ENCODE results near the gene ICAM5. TPM values are rescaled to one million over a fixed set of nuclear protein-coding genes. Genes with fewer than 3 reads are reported as not detected.

The ICAM5 gene
- total and polyA plus RNA-seq, 9 of the 15 experiments (the other 6 are each of a cell fraction or from before 2014, with no cell fraction given): 0.10 to 114 (median 13.7) TPM

DNA sequence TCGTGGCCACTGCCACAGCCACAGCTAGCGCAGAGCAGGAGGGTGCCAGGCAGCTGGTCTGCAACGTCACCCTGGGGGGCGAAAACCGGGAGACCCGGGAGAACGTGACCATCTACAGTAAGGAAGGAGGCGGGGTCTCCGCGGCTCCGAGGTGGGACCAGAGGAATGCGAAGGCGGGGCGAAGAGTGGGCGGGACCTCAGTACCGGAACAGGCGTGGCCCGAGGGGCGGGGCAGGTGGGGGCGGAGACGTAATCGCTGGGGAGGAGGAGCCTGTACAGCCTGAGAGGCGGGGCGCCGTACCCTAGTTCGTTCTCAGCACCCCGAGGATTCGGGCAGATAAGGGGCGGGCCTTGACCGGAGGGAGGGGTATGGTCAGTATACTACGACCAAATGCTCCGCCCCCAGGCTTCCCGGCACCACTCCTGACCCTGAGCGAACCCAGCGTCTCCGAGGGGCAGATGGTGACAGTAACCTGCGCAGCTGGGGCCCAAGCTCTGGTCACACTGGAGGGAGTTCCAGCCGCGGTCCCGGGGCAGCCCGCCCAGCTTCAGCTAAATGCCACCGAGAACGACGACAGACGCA, 2.5 kb downstream of the ICAM5 start (continued):
- TF ChIP-seq, protein P1, sequence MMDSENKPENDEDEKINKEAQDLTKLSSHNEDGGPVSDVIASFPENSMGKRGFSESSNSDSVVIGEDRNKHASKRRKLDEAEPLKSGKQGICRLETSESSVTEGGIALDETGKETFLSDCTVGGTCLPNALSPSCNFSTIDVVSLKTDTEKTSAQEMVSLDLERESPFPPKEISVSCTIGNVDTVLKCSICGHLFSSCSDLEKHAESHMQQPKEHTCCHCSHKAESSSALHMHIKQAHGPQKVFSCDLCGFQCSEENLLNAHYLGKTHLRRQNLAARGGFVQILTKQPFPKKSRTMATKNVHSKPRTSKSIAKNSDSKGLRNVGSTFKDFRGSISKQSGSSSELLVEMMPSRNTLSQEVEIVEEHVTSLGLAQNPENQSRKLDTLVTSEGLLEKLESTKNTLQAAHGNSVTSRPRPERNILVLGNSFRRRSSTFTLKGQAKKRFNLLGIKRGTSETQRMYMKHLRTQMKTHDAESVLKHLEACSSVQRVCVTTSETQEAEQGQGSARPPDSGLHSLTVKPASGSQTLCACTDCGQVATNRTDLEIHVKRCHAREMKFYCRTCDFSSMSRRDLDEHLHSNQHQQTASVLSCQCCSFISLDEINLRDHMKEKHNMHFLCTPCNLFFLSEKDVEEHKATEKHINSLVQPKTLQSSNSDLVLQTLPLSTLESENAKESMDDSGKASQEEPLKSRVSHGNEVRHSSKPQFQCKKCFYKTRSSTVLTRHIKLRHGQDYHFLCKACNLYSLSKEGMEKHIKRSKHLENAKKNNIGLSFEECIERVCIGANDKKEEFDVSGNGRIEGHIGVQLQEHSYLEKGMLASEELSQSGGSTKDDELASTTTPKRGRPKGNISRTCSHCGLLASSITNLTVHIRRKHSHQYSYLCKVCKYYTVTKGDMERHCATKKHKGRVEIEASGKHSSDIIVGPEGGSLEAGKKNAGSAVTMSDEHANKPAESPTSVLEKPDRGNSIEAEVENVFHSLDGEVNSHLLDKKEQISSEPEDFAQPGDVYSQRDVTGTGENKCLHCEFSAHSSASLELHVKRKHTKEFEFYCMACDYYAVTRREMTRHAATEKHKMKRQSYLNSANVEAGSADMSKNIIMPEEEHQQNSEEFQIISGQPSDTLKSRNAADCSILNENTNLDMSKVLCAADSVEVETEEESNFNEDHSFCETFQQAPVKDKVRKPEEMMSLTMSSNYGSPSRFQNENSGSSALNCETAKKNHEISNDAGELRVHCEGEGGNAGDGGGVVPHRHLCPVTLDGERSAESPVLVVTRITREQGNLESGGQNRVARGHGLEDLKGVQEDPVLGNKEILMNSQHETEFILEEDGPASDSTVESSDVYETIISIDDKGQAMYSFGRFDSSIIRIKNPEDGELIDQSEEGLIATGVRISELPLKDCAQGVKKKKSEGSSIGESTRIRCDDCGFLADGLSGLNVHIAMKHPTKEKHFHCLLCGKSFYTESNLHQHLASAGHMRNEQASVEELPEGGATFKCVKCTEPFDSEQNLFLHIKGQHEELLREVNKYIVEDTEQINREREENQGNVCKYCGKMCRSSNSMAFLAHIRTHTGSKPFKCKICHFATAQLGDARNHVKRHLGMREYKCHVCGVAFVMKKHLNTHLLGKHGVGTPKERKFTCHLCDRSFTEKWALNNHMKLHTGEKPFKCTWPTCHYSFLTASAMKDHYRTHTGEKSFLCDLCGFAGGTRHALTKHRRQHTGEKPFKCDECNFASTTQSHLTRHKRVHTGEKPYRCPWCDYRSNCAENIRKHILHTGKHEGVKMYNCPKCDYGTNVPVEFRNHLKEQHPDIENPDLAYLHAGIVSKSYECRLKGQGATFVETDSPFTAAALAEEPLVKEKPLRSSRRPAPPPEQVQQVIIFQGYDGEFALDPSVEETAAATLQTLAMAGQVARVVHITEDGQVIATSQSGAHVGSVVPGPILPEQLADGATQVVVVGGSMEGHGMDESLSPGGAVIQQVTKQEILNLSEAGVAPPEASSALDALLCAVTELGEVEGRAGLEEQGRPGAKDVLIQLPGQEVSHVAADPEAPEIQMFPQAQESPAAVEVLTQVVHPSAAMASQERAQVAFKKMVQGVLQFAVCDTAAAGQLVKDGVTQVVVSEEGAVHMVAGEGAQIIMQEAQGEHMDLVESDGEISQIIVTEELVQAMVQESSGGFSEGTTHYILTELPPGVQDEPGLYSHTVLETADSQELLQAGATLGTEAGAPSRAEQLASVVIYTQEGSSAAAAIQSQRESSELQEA (IDR thresholded peaks at IDR 0.05; ENCODE audit: low read depth): no peak
- TF ChIP-seq SUPT5H (IDR thresholded peaks at IDR 0.05) (peak; percentile 59; the same call in 1 of the 2 replicates), VEZF1 (CRISPR knock-in tag; IDR thresholded peaks at IDR 0.05) (peak; percentile 81), EP400 (IDR thresholded peaks at IDR 0.05) (no peak), ZNF57 (CRISPR knock-in tag; IDR thresholded peaks at IDR 0.05) (0 out of 2 replicates have a peak, but pooled peaks have one; percentile 48), MCM7 (IDR thresholded peaks at IDR 0.05) (no peak), NCOA2 (IDR thresholded peaks at IDR 0.05; ENCODE audit: partially characterized antibody in 2 of 2) (no peak), TCF3 (CRISPR knock-in tag; IDR thresholded peaks at IDR 0.05) (peak; percentile 43), RNF2 (IDR thresholded peaks at IDR 0.05) (no peak), TBL1XR1 (IDR thresholded peaks at IDR 0.05; ENCODE audit: low read length in 2 of 2) (no peak), ZBTB9 (CRISPR knock-in tag; IDR thresholded peaks at IDR 0.05) (0 out of 2 replicates have a peak, but pooled peaks have one; percentile 70), SIX5 (IDR thresholded peaks at IDR 0.05; ENCODE audit: borderline replicate concordance in 1 of 2, insufficient read depth in 1 of 2, low read depth in 1 of 2, low read length in 2 of 2) (no peak), TARDBP (IDR thresholded peaks at IDR 0.05) (no peak)
- TF ChIP-seq, protein P2, sequence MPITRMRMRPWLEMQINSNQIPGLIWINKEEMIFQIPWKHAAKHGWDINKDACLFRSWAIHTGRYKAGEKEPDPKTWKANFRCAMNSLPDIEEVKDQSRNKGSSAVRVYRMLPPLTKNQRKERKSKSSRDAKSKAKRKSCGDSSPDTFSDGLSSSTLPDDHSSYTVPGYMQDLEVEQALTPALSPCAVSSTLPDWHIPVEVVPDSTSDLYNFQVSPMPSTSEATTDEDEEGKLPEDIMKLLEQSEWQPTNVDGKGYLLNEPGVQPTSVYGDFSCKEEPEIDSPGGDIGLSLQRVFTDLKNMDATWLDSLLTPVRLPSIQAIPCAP (CRISPR knock-in tag; IDR thresholded peaks at IDR 0.05; ENCODE audit: borderline replicate concordance): no peak

Measured in K562 (cell line).